Nephron (organoid): ENCODE data around the gene PADI1.

Source experiments
- H3K27ac Mint-ChIP-seq, 3 experiments: 2 replicates each; pipeline ENCODE4 v1.8.0; 2020; ENCODE audit warnings: mixed read lengths in 3 of 3, mild to moderate bottlenecking in 2 of 3, moderate library complexity in 1 of 3
- H3K27me3 Mint-ChIP-seq: 2 replicates; pipeline ENCODE4 v1.8.0; 2021; ENCODE audit warnings: low read depth, mild to moderate bottlenecking, moderate library complexity, mixed read lengths
- H3K36me3 Mint-ChIP-seq: 2 replicates; pipeline ENCODE4 v1.8.0; 2020; ENCODE audit warnings: low read depth, mixed read lengths
- H3K4me1 Mint-ChIP-seq: 2 replicates; pipeline ENCODE4 v1.8.0; 2020; ENCODE audit warnings: mixed read lengths
- H3K4me3 Mint-ChIP-seq, 3 experiments: 2 replicates each; pipeline ENCODE4 v1.8.0; 2020; ENCODE audit warnings: mild to moderate bottlenecking in 3 of 3, mixed read lengths in 3 of 3, moderate library complexity in 2 of 3
- H3K9me3 Mint-ChIP-seq: 2 replicates; pipeline ENCODE4 v1.8.0; 2020; ENCODE audit warnings: mixed read lengths
- CTCF ChIP-seq, 3 experiments: fragments of 200-600 bp; sonication (generic); IDR thresholded peaks; one replicate each; pipeline ENCODE4 v1.5.0; 2021; ENCODE audit warnings: antibody characterized with exemption in 3 of 3; ENCODE audit not compliant: unreplicated experiment in 3 of 3

PADI1 gene

GRCh38 chr1:17273096-17273495, 68.2 kb downstream of the PADI1 start:
- H3K9me3 Mint-ChIP-seq = no peaks in the 10 kb centered on the region
- no peaks in the 10 kb centered on the region for H3K4me1 Mint-ChIP-seq
- H3K4me3 Mint-ChIP-seq = no peak overlapping the region
- peaks cover 5% of the 10 kb centered on the region for H3K27me3 Mint-ChIP-seq
- TF ChIP-seq CTCF (IDR thresholded peaks at IDR 0.05; ENCODE audit: unreplicated experiment in 3 of 3) = no peak
- H3K27ac Mint-ChIP-seq = no peak overlapping the region
- no peaks in the 10 kb centered on the region for H3K36me3 Mint-ChIP-seq

GRCh38 chr1:17274186-17275170, 69.5 kb downstream of the PADI1 start:
- Mint-ChIP-seq H3K4me3 (no peak overlapping the region), H3K36me3 (no peaks in the 10 kb centered on the region), H3K4me1 (peaks cover 8% of the 10 kb centered on the region), H3K27me3 (peaks cover 5% of the 10 kb centered on the region), H3K27ac (no peak overlapping the region), H3K9me3 (no peaks in the 10 kb centered on the region)
- TF ChIP-seq CTCF (IDR thresholded peaks at IDR 0.05; ENCODE audit: unreplicated experiment in 3 of 3) = peak; percentile 34 to 58 (median 38)

GRCh38 chr1:17276568-17276967, 71.6 kb downstream of the PADI1 start:
- Mint-ChIP-seq H3K9me3 (no peaks in the 10 kb centered on the region), H3K4me3 (no peak overlapping the region), H3K27ac (no peak overlapping the region), H3K36me3 (no peaks in the 10 kb centered on the region), H3K27me3 (peaks cover 5% of the 10 kb centered on the region), H3K4me1 (peaks cover 8% of the 10 kb centered on the region)
- TF ChIP-seq CTCF (IDR thresholded peaks at IDR 0.05; ENCODE audit: unreplicated experiment in 3 of 3) = no peak

GRCh38 chr1:17277511-17278159, 72.7 kb downstream of the PADI1 start:
- no peaks in the 10 kb centered on the region for H3K9me3 Mint-ChIP-seq
- H3K4me1 Mint-ChIP-seq = peaks cover 8% of the 10 kb centered on the region
- no peak for TF ChIP-seq CTCF (IDR thresholded peaks at IDR 0.05; ENCODE audit: unreplicated experiment in 3 of 3)
- peaks cover 5% of the 10 kb centered on the region for H3K27me3 Mint-ChIP-seq
- no peak overlapping the region for H3K27ac Mint-ChIP-seq
- no peaks in the 10 kb centered on the region for H3K36me3 Mint-ChIP-seq
- no peak overlapping the region for H3K4me3 Mint-ChIP-seq

GRCh38 chr1:17278996-17279830, 74.3 kb downstream of the PADI1 start:
- TF ChIP-seq CTCF (IDR thresholded peaks at IDR 0.05; ENCODE audit: unreplicated experiment in 3 of 3) = no peak
- Mint-ChIP-seq H3K27ac (peak overlapping the region in 1 of 3 experiments; percentile 39), H3K4me1 (peaks cover 8% of the 10 kb centered on the region), H3K27me3 (peaks cover 5% of the 10 kb centered on the region), H3K4me3 (no peak overlapping the region), H3K36me3 (no peaks in the 10 kb centered on the region), H3K9me3 (no peaks in the 10 kb centered on the region)
